GM12878 (cell line): ENCODE measurements around the gene MAPKAP1. TPM values are rescaled to one million over a fixed set of nuclear protein-coding genes. Genes with fewer than 3 reads are reported as not detected.

Experiments
- ATAC-seq: fragments of 200-7000 bp; cut with Tn5 transposase; 3 replicates; pipeline ENCODE4 v1.9.1; 2020; ENCODE audit warnings: mild to moderate bottlenecking, moderate library complexity
- BruUV-seq: library from RNA; stranded (reverse); fragments of 400-500 nt; replicated peaks from 2 replicates; lab custom pipeline; 2021; lab: Mats Ljungman, UMichigan
- CTCF ChIA-PET: fragments of 300-600 bp; sonication (Branson Sonifier 250); formaldehyde crosslinking; extraction: SDS; loops from one replicate; lab custom pipeline; 2021; ENCODE audit warnings: inconsistent platforms; lab: Yijun Ruan, JAX
- POLR2A ChIA-PET: fragments of 350-600 bp; formaldehyde crosslinking; extraction: SDS; loops from one replicate; lab custom pipeline; 2021; ENCODE audit warnings: inconsistent platforms; lab: Charles Lee
- RAD21 ChIA-PET: fragments of 300-600 bp; sonication (Branson Sonifier 250); formaldehyde crosslinking; loops from one replicate; lab custom pipeline; 2023; ENCODE audit warnings: antibody characterized with exemption; ENCODE audit not compliant: unreplicated experiment; lab: Charles Lee
- SMC1A ChIA-PET: fragments of 300-600 bp; sonication (Branson Sonifier 250); formaldehyde crosslinking; loops from one replicate; lab custom pipeline; 2023; ENCODE audit not compliant: unreplicated experiment, uncharacterized antibody; lab: Charles Lee
- DNase-seq: peaks from one replicate; pipeline ENCODE4 v3.0.0-alpha.2; 2011; ENCODE audit warnings: low read depth, low spot score
- FAIRE-seq: peaks from 3 replicates; lab custom pipeline; 2011; peaks lifted over from hg19 to GRCh38; lab: Jason Lieb, UNC
- H2AFZ ChIP-seq: 2 replicates; pipeline ENCODE4 v1.6.0; 2011; ENCODE audit warnings: low read depth, low read length, control low read depth; ENCODE audit not compliant: control insufficient read depth
- H3K27ac ChIP-seq: 2 replicates; pipeline ENCODE4 v1.5.1; 2011; ENCODE audit warnings: control low read depth; ENCODE audit not compliant: control insufficient read depth, insufficient read depth
- H3K27me3 ChIP-seq, 2 experiments: replicated peaks in 1 of 2; 2 replicates each; pipeline versions ENCODE4 v1.6.0 to v1.6.1; 2011; ENCODE audit warnings: low read length in 1 of 2; ENCODE audit not compliant: control insufficient read depth in 2 of 2, insufficient read depth in 2 of 2
- H3K36me3 ChIP-seq, 2 experiments: 2 replicates each; pipeline ENCODE4 v1.5.1; 2011; ENCODE audit warnings: low read length in 1 of 2; ENCODE audit not compliant: control insufficient read depth in 2 of 2, insufficient read depth in 2 of 2
- H3K4me1 ChIP-seq: 2 replicates; pipeline ENCODE4 v1.6.1; 2011; ENCODE audit warnings: mild to moderate bottlenecking, low read length, moderate library complexity, mixed read lengths; ENCODE audit not compliant: control insufficient read depth, insufficient read depth
- H3K4me2 ChIP-seq: 2 replicates; pipeline ENCODE4 v1.6.0; 2011; ENCODE audit warnings: control low read depth; ENCODE audit not compliant: control insufficient read depth, insufficient read depth
- H3K4me3 ChIP-seq: fragments of 200-600 bp; sonication (generic); 2 replicates; pipeline ENCODE4 v1.5.1; 2016
- H3K79me2 ChIP-seq: 2 replicates; pipeline ENCODE4 v1.6.0; 2011; ENCODE audit warnings: low read length; ENCODE audit not compliant: control insufficient read depth, insufficient read depth
- H3K9ac ChIP-seq: 2 replicates; pipeline ENCODE4 v1.8.0; 2011; ENCODE audit warnings: low read length, control low read depth, mixed read lengths; ENCODE audit not compliant: control insufficient read depth, insufficient read depth
- H3K9me3 ChIP-seq: replicated peaks from 3 replicates; pipeline ENCODE4 v1.5.1; 2011; ENCODE audit warnings: mild to moderate bottlenecking, low read length; ENCODE audit not compliant: control insufficient read depth, insufficient read depth
- H4K20me1 ChIP-seq: 2 replicates; pipeline ENCODE4 v1.6.0; 2011; ENCODE audit not compliant: control insufficient read depth, insufficient read depth
- BCL11A ChIP-seq: IDR thresholded peaks from 2 replicates; pipeline ENCODE4 v1.6.1; 2011; ENCODE audit warnings: low read depth, low read length
- CTCF ChIP-seq, 3 experiments: IDR thresholded peaks in 2 of 3; conservative IDR thresholded peaks in 1 of 3; 2 replicates each; pipeline ENCODE4 v1.5.1; 2011; ENCODE audit warnings: low read depth in 3 of 3, low read length in 3 of 3, mild to moderate bottlenecking in 3 of 3, control low read depth in 2 of 3, moderate library complexity in 2 of 3, inconsistent platforms in 1 of 3, mixed read lengths in 1 of 3; ENCODE audit not compliant: control insufficient read depth in 2 of 3, insufficient read depth in 1 of 3; ENCODE audit errors: extremely low read depth in 1 of 3
- FOXM1 ChIP-seq: IDR thresholded peaks from 2 replicates; pipeline ENCODE4 v1.6.1; 2012; ENCODE audit warnings: low read depth, mild to moderate bottlenecking, inconsistent platforms, low read length, moderate library complexity
- GABPA ChIP-seq: IDR thresholded peaks from 2 replicates; pipeline ENCODE4 v1.6.1; 2014; ENCODE audit warnings: antibody characterized with exemption, low read depth, mild to moderate bottlenecking, inconsistent platforms
- MXI1 ChIP-seq: fragments of 150-350 bp; IDR thresholded peaks from 2 replicates; pipeline ENCODE4 v1.6.1; 2011; ENCODE audit warnings: low read depth, mild to moderate bottlenecking, inconsistent platforms, low read length, improper control_type of control experiment
- PBX3 ChIP-seq: IDR thresholded peaks from 2 replicates; pipeline ENCODE4 v1.6.1; 2011; ENCODE audit warnings: mild to moderate bottlenecking, low read depth, low read length, moderate library complexity; ENCODE audit not compliant: insufficient replicate concordance
- RAD21 ChIP-seq: IDR thresholded peaks from 2 replicates; pipeline ENCODE4 v1.6.1; 2011; ENCODE audit warnings: mild to moderate bottlenecking, low read depth, low read length, moderate library complexity; ENCODE audit not compliant: insufficient read depth
- RELB ChIP-seq: fragments of 450-650 bp; IDR thresholded peaks from 2 replicates; pipeline ENCODE4 v1.6.1; 2017; ENCODE audit warnings: low read depth, mild to moderate bottlenecking, moderate library complexity
- SMC3 ChIP-seq: IDR thresholded peaks from 2 replicates; pipeline ENCODE4 v1.6.1; 2011; ENCODE audit warnings: low read length, improper control_type of control experiment, borderline replicate concordance
- ZNF274 ChIP-seq: IDR thresholded peaks from one replicate; pipeline ENCODE4 v1.8.0; 2011; ENCODE audit not compliant: insufficient read length, insufficient read depth
- WGBS: methylation state at CpG from one replicate; pipeline ENCODE4 v1.1.6; 2016; ENCODE audit warnings: low lambda C conversion rate; ENCODE audit not compliant: insufficient replicate concordance, insufficient coverage; ENCODE audit errors: missing lambda C conversion rate; 5-methylcytosine and 5-hydroxymethylcytosine counted together
- in situ Hi-C: fragments of 300-500 bp; cut with MboI; formaldehyde crosslinking; loops from 9 replicates; pipeline ENCODE4 v1.14.3; 2018; ENCODE audit warnings: mixed read lengths
- intact Hi-C: fragments of 100-400 bp; cut with micrococcal nuclease; formaldehyde crosslinking; loops from one replicate; pipeline ENCODE4 v1.14.2; 2022; ENCODE audit not compliant: unreplicated experiment
- polyA plus RNA-seq, 11 experiments: library from polyadenylated mRNA; depleted of rRNA in 4 of 11; unstranded in 6 of 11; stranded (reverse) in 5 of 11; fragments of >200 nt; fragmentation: Nextera tagmentation in 4 of 11; fragmentation: Illumina TruSeq in 1 of 11; extraction: Ambion mirVana in 4 of 11; extraction: Trizol in 1 of 11; gene quantifications; 1 replicate in 1 of 11; 2 replicates in 10 of 11; pipeline versions ENCODE4 v1.2.1 to v1.2.3, GENCODE V29; 2011 to 2016; ENCODE audit warnings: inconsistent platforms in 2 of 11, missing spikeins in 2 of 11, low read depth in 1 of 11
- total RNA-seq, 4 experiments: library from RNA; depleted of rRNA in 3 of 4; stranded (reverse); fragments of >200 nt in 3 of 4; fragmentation: Illumina TruSeq in 1 of 4; extraction: Trizol in 1 of 4; gene quantifications; 2 replicates each; pipeline versions ENCODE4 v1.2.1 to v1.2.3, GENCODE V29; 2013 to 2021

The MAPKAP1 gene
- total and polyA plus RNA-seq, 10 of the 15 experiments (the other 5 are each of a cell fraction or from before 2014, with no cell fraction given) = 5.1 to 188 (median 105) TPM

GRCh38 chr9:125601961-125602360 lies 105.0 kb downstream of the MAPKAP1 start:
- DNase-seq (no peak), FAIRE-seq (peak; percentile 38), ATAC-seq (no peak)
- peak; percentile 13; the same call in 1 of the 2 replicates for TF ChIP-seq RAD21
- TF ChIP-seq CTCF (IDR thresholded peaks at IDR 0.05 in 2 of 3, conservative IDR thresholded peaks at IDR 0.05 in 1 of 3; ENCODE audit: control insufficient read depth in 2 of 3, extremely low read depth in 1 of 3, insufficient read depth in 1 of 3, low read depth in 3 of 3, low read length in 3 of 3) = peak in 1 of 3 experiments; percentile 13; a peak in 1 of 6 replicates
- no peak for TF ChIP-seq BCL11A
- ChIA-PET SMC1A (interaction anchor here (1.5 kb wide), 1 partner anchor 12 kb away, joined by 3 read pairs; no protein-coding TSS in a partner anchor), POLR2A (interaction anchor here (0.6 kb wide), 1 partner anchor 37 kb away, joined by 7 read pairs; no protein-coding TSS in a partner anchor), CTCF (interaction anchor here (0.8 to 1.4 kb wide), 2 partner anchors 28 kb away, joined by 3 read pairs; no protein-coding TSS in a partner anchor), RAD21 (interaction anchor here (1.0 kb wide), 1 partner anchor 43 kb away, joined by 3 read pairs; no protein-coding TSS in a partner anchor)
- Histone ChIP-seq H2AFZ (no peak overlapping the region), H3K27me3 (no peaks in the 10 kb centered on the region), H3K36me3 (peaks cover 0 to 3% of the 10 kb centered on the region in 2 experiments; a peak in 2 of 4 replicates), H3K4me3 (no peak overlapping the region), H3K27ac (no peak overlapping the region), H3K79me2 (peaks cover 24% of the 10 kb centered on the region), H3K4me2 (no peak overlapping the region), H4K20me1 (no peaks in the 10 kb centered on the region), H3K9ac (no peak overlapping the region), H3K4me1 (no peaks in the 10 kb centered on the region), H3K9me3 (no peaks in the 10 kb centered on the region)
- intact Hi-C loops = no loop called here
- BruUV-seq = no TSS peak
- WGBS = 89% methylated on average over 7 of the region's 7 CpGs
- in situ Hi-C loops = no loop called here

GRCh38 chr9:125600194-125600593 lies 106.8 kb downstream of the MAPKAP1 start:
- Histone ChIP-seq H4K20me1 (no peaks in the 10 kb centered on the region), H2AFZ (no peak overlapping the region), H3K36me3 (peaks cover 0 to 3% of the 10 kb centered on the region in 2 experiments; a peak in 2 of 4 replicates), H3K4me1 (no peaks in the 10 kb centered on the region), H3K9ac (no peak overlapping the region), H3K27ac (0 out of 2 replicates have a peak overlapping the region, but pooled peaks have one; percentile 25), H3K4me2 (no peak overlapping the region), H3K79me2 (peaks cover 18% of the 10 kb centered on the region), H3K4me3 (no peak overlapping the region), H3K27me3 (no peaks in the 10 kb centered on the region), H3K9me3 (no peaks in the 10 kb centered on the region)
- no peak for DNase-seq
- WGBS = 100% methylated on average over 1 of the region's 1 CpG
- POLR2A ChIA-PET = no interaction called here
- intact Hi-C loops = no loop called here
- SMC1A ChIA-PET = interaction anchor here (1.6 kb wide), 1 partner anchor 42 kb away, joined by 5 read pairs; no protein-coding TSS in a partner anchor
- no peak for ATAC-seq
- RAD21 ChIA-PET = no interaction called here
- peak; percentile 92 for FAIRE-seq
- in situ Hi-C loops = no loop called here
- BruUV-seq = no TSS peak
- CTCF ChIA-PET = no interaction called here
- no peak for TF ChIP-seq GABPA
- TF ChIP-seq SMC3 = no peak
- TF ChIP-seq ZNF274 = no peak
- no peak for TF ChIP-seq FOXM1
- no peak for TF ChIP-seq RELB
- TF ChIP-seq PBX3 = no peak
- TF ChIP-seq MXI1 = no peak
